Fibroblast of skin of right quadriceps (primary cell): ENCODE data around the gene PPP1R17.

Experiments
- DNase-seq: peaks from one replicate; pipeline ENCODE4 v3.0.0-alpha.2; 2013

Gene PPP1R17

GRCh38 chr7:31687024-31687748 is at the start of gene PPP1R17:
TSS of gene PPP1R17 (plus strand) at chr7:31687215. CDS start at chr7:31692442, 5,227 bp downstream.
- no peak for DNase-seq

- no peak for DNase-seq
Observed at GRCh38 chr7:31640381-31640780, 46.6 kb upstream of the PPP1R17 start.

- no peak for DNase-seq
Observed at GRCh38 chr7:31642681-31643115, 44.3 kb upstream of the PPP1R17 start.

- no peak for DNase-seq
Observed at GRCh38 chr7:31646942-31647341, 40.1 kb upstream of the PPP1R17 start.

- no peak for DNase-seq
Observed at GRCh38 chr7:31647511-31647910, 39.5 kb upstream of the PPP1R17 start.

- peak; percentile 8 for DNase-seq
Observed at GRCh38 chr7:31648288-31648687, 38.7 kb upstream of the PPP1R17 start.

- DNase-seq = no peak
Observed at GRCh38 chr7:31648880-31649279, 38.1 kb upstream of the PPP1R17 start.

GRCh38 chr7:31651234-31652062 is 35.6 kb upstream of the PPP1R17 start:
- no peak for DNase-seq

- DNase-seq = no peak
Observed at GRCh38 chr7:31652063-31652326, 35.0 kb upstream of the PPP1R17 start.

GRCh38 chr7:31663072-31663471 is 23.9 kb upstream of the PPP1R17 start:
- no peak for DNase-seq

GRCh38 chr7:31664890-31665289 is 22.1 kb upstream of the PPP1R17 start:
- DNase-seq = no peak

- DNase-seq = no peak
Observed at GRCh38 chr7:31665546-31665945, 21.5 kb upstream of the PPP1R17 start.

- DNase-seq = no peak
Observed at GRCh38 chr7:31669461-31669860, 17.6 kb upstream of the PPP1R17 start.

- no peak for DNase-seq
Observed at GRCh38 chr7:31679574-31680305, 7.3 kb upstream of the PPP1R17 start.

GRCh38 chr7:31683445-31684225 is 3.4 kb upstream of the PPP1R17 start:
- no peak for DNase-seq

GRCh38 chr7:31688372-31688771 is 1.4 kb downstream of the PPP1R17 start:
- DNase-seq = no peak

GRCh38 chr7:31688996-31689395 is 2.0 kb downstream of the PPP1R17 start:
- DNase-seq = no peak

- DNase-seq = no peak
Observed at GRCh38 chr7:31690935-31691334, 3.9 kb downstream of the PPP1R17 start.

GRCh38 chr7:31692451-31692850 is 5.4 kb downstream of the PPP1R17 start:
- DNase-seq = no peak

GRCh38 chr7:31692871-31693270 is 5.9 kb downstream of the PPP1R17 start:
- no peak for DNase-seq

- no peak for DNase-seq
Observed at GRCh38 chr7:31695859-31696614, 9.0 kb downstream of the PPP1R17 start.

GRCh38 chr7:31699050-31699449 is 12.0 kb downstream of the PPP1R17 start:
- no peak for DNase-seq
